ENCODE results near the gene ALDH1A2.

GRCh38 chr15:57910672-57911071 lies 154.8 kb downstream of the ALDH1A2 start:
- TF ChIP-seq POLR2A (IDR thresholded peaks at IDR 0.05): no peak
- TF ChIP-seq, protein P1, sequence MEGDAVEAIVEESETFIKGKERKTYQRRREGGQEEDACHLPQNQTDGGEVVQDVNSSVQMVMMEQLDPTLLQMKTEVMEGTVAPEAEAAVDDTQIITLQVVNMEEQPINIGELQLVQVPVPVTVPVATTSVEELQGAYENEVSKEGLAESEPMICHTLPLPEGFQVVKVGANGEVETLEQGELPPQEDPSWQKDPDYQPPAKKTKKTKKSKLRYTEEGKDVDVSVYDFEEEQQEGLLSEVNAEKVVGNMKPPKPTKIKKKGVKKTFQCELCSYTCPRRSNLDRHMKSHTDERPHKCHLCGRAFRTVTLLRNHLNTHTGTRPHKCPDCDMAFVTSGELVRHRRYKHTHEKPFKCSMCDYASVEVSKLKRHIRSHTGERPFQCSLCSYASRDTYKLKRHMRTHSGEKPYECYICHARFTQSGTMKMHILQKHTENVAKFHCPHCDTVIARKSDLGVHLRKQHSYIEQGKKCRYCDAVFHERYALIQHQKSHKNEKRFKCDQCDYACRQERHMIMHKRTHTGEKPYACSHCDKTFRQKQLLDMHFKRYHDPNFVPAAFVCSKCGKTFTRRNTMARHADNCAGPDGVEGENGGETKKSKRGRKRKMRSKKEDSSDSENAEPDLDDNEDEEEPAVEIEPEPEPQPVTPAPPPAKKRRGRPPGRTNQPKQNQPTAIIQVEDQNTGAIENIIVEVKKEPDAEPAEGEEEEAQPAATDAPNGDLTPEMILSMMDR (IDR thresholded peaks at IDR 0.05): no peak
